Left lung (tissue), 10 donors: ENCODE data around the gene PSMF1. TPM values are rescaled to one million over a fixed set of nuclear protein-coding genes. Genes with fewer than 3 reads are reported as not detected.

Experiments used
- ATAC-seq: fragments of 200-7000 bp; cut with Tn5 transposase; one replicate; pipeline ENCODE4 v1.9.1; 2020; ENCODE audit warnings: moderate library complexity
- DNase-seq, 4 donors: peaks; one replicate each; pipeline ENCODE4 v3.0.0-alpha.2; 2013 to 2020
- H3K27ac ChIP-seq, 2 donors: fragments of 200-600 bp; sonication (generic) in 1 of 2; one replicate each; pipeline versions ENCODE4 v1.5.0 to v1.8.0; 2020 to 2021
- H3K27me3 ChIP-seq, 2 donors: fragments of 200-600 bp; sonication (generic) in 1 of 2; one replicate each; pipeline versions ENCODE4 v1.5.0 to v1.8.0; 2020 to 2021
- H3K36me3 ChIP-seq, 2 donors: fragments of 200-600 bp; sonication (generic) in 1 of 2; one replicate each; pipeline versions ENCODE4 v1.5.0 to v1.8.0; 2020 to 2021
- H3K4me1 ChIP-seq, 2 donors: fragments of 200-600 bp; one replicate each; pipeline ENCODE4 v1.8.0; 2021
- H3K4me3 ChIP-seq, 2 donors: fragments of 200-600 bp; sonication (generic) in 1 of 2; one replicate each; pipeline versions ENCODE4 v1.5.0 to v1.8.0; 2020 to 2021; ENCODE audit warnings: mild to moderate bottlenecking in 1 of 2
- H3K9me3 ChIP-seq, 2 donors: fragments of 200-600 bp; sonication (generic) in 1 of 2; one replicate each; pipeline versions ENCODE4 v1.5.0 to v1.8.0; 2020 to 2021
- intact Hi-C, 2 donors: fragments of 100-400 bp; cut with DNase I; formaldehyde crosslinking; loops; one replicate each; pipeline versions ENCODE4 v1.11.2 to v1.14.2; 2022
- polyA plus RNA-seq, 6 donors: library from polyadenylated mRNA; unstranded; fragments of 120-200 nt; gene quantifications; one replicate each; pipeline ENCODE4 v1.2.1, GENCODE V29; 2013; ENCODE audit not compliant: insufficient read length in 6 of 6
- total RNA-seq, 2 donors: library from RNA; stranded (reverse); fragmentation: NEBNext Ultra II Directional; extraction: Animal tissue kit (Norgen Biotek cat#: 25700); gene quantifications; one replicate each; pipeline ENCODE4 v1.2.1, GENCODE V29; 2021
- TF ChIP-seq, protein P1 (sequence below), 2 donors: fragments of 200-600 bp; sonication (generic) in 1 of 2; IDR thresholded peaks; one replicate each; pipeline versions ENCODE4 v1.5.0 to v1.8.0; 2021; ENCODE audit warnings: antibody characterized with exemption in 2 of 2
- donor health status: DM: no; HTN: yes; CAD: no.
- donor health status: DM: no; HTN: no; CAD: no.

Gene PSMF1
- total and polyA plus RNA-seq, 8 donors, result 121 to 149 (median 130) TPM

DNA sequence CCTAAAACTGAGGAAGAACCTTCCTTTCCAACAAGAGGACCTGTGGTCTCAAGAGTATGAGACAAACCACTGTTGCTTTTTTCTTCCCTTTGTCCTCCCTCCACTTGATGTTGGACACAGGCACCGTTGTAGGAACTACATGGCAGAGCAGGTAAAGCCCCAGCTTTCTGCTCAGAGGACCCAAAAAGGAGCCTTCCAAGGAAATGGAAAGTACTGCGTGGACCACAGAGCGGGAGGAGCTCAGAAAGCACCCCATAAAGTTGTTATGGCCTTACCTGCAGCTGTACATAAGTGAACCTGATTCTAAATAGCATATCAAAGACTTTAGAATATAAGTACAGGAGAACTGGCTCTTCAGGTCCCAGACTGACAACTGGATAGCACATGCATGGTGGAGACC, 36.9 kb downstream of the PSMF1 start:
- TF ChIP-seq, protein P1, sequence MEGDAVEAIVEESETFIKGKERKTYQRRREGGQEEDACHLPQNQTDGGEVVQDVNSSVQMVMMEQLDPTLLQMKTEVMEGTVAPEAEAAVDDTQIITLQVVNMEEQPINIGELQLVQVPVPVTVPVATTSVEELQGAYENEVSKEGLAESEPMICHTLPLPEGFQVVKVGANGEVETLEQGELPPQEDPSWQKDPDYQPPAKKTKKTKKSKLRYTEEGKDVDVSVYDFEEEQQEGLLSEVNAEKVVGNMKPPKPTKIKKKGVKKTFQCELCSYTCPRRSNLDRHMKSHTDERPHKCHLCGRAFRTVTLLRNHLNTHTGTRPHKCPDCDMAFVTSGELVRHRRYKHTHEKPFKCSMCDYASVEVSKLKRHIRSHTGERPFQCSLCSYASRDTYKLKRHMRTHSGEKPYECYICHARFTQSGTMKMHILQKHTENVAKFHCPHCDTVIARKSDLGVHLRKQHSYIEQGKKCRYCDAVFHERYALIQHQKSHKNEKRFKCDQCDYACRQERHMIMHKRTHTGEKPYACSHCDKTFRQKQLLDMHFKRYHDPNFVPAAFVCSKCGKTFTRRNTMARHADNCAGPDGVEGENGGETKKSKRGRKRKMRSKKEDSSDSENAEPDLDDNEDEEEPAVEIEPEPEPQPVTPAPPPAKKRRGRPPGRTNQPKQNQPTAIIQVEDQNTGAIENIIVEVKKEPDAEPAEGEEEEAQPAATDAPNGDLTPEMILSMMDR (IDR thresholded peaks at IDR 0.05), result no peak
- Histone ChIP-seq H3K36me3 (peaks cover 0 to 69% of the 10 kb centered on the region in 2 donors), H3K9me3 (no peaks in the 10 kb centered on the region), H3K27me3 (no peaks in the 10 kb centered on the region), H3K4me1 (no peaks in the 10 kb centered on the region), H3K4me3 (no peak overlapping the region), H3K27ac (no peak overlapping the region)
- ATAC-seq, result no peak
- intact Hi-C loops, result no loop called here
- DNase-seq, result no peak

DNA sequence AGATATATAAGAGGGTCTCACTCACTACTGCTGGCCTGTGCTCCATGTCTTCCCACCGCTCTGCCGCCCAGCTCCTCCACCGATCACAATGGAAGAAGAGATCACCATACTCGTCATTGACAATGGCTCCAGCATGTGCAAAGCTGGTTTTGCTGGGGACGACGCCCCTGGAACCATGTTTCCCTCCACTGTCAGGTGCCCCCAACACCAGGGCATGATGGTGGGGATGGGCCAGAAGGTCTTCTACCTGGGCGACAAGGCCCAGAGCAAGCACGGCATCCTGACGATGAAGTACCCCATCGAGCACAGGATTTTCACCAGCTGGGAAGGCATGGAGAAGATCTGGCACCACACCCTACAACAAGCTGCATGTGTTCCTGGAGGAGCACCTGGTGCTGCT, 42.1 kb downstream of the PSMF1 start:
- Histone ChIP-seq H3K4me1 (no peaks in the 10 kb centered on the region), H3K9me3 (no peaks in the 10 kb centered on the region), H3K27me3 (no peaks in the 10 kb centered on the region), H3K4me3 (no peak overlapping the region), H3K36me3 (peaks cover 0 to 84% of the 10 kb centered on the region in 2 donors), H3K27ac (no peak overlapping the region)
- intact Hi-C loops, result no loop called here
- DNase-seq (no peak), ATAC-seq (no peak)
- TF ChIP-seq, protein P1 (IDR thresholded peaks at IDR 0.05), result no peak

DNA sequence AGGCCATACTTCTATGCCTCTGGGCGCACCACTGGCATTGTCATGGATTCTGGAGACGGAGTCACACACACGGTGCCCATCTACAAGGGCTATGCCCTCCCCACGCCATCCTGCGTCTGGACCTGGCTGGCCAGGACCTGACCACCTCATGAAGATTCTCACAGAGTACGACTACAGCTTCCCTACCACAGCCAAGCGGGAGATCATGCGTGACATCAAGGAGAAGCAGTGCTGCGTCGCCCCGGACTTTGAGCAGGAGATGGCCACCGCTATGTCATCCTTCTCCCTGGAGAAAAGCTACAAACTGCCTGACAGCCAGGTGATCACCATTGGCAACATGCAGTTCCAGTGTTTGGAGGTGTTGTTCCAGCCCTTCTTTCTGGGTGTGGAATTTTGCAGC, 42.6 kb downstream of the PSMF1 start:
- DNase-seq (no peak), ATAC-seq (no peak)
- intact Hi-C loops, result no loop called here
- TF ChIP-seq, protein P1 (IDR thresholded peaks at IDR 0.05), result no peak
- Histone ChIP-seq H3K4me1 (no peaks in the 10 kb centered on the region), H3K4me3 (no peak overlapping the region), H3K27me3 (no peaks in the 10 kb centered on the region), H3K9me3 (no peaks in the 10 kb centered on the region), H3K36me3 (peaks cover 0 to 87% of the 10 kb centered on the region in 2 donors), H3K27ac (no peak overlapping the region)

DNA sequence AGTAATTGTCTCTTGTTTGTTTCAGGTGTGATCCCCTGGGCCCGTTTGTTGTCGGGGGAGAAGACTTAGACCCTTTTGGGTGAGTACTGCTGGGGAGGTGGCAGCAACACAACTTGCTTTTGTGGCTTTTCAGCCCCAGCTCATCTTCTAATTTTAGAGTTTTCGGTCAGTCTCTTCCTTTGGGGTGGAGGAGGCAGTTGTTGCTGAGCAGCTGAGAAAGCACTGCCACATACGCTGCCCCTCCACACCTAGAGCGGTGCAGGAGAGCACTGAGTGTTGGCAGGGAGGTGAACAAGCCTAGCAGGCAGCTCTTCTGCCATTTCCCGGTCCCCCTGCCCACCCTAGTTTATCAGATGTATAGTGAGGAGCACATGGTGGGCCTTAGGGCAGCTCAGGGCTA, 44.7 kb downstream of the PSMF1 start:
- Histone ChIP-seq H3K4me3 (no peak overlapping the region), H3K4me1 (no peaks in the 10 kb centered on the region), H3K36me3 (peaks cover 0 to 98% of the 10 kb centered on the region in 2 donors), H3K9me3 (no peaks in the 10 kb centered on the region), H3K27ac (no peak overlapping the region), H3K27me3 (no peaks in the 10 kb centered on the region)
- DNase-seq (no peak), ATAC-seq (no peak)
- intact Hi-C loops, result no loop called here
- TF ChIP-seq, protein P1 (IDR thresholded peaks at IDR 0.05), result no peak

DNA sequence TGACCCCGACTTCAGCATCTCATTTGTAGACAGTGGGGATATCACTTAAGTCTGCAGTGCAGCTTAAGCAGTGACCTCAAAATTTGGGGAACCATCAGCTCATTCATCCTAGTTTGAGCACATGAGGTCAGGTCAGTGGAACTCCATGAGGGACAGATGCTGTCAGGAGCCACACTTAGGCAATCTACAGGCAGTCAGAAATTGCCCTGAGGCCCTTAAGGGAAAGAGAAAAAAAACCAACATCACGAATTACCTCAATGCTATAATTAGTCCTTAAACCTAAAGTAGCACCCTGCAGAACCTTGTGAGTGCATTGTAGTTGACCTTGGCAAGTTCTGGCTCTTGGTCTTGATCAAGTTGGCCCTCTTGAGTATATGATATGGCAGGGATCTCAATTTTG, 45.3 kb downstream of the PSMF1 start:
- Histone ChIP-seq H3K36me3 (peaks cover 0 to 98% of the 10 kb centered on the region in 2 donors), H3K4me3 (no peak overlapping the region), H3K9me3 (no peaks in the 10 kb centered on the region), H3K27ac (no peak overlapping the region), H3K27me3 (no peaks in the 10 kb centered on the region), H3K4me1 (no peaks in the 10 kb centered on the region)
- DNase-seq (no peak), ATAC-seq (no peak)
- TF ChIP-seq, protein P1 (IDR thresholded peaks at IDR 0.05), result no peak
- intact Hi-C loops, result no loop called here
